Measurements from ENCODE around the gene CDK17.

- no peak for TF ChIP-seq CTCF (conservative IDR thresholded peaks at IDR 0.05; ENCODE audit: low read depth, low read length)
- TF ChIP-seq EZH2 (IDR thresholded peaks at IDR 0.05; ENCODE audit: low read length, unreplicated experiment): no peak
- TF ChIP-seq EZH2phosphoT487 (IDR thresholded peaks at IDR 0.05; ENCODE audit: borderline replicate concordance, low read length): no peak
Measured at GRCh38 chr12:96233168-96233567, 167.1 kb downstream of the CDK17 start.

Data from PC-3 (cell line).